Panc1 (cell line): ENCODE measurements around the gene LIMS3.
"Not testable (repeated sequence)": the region's sequence is repeated elsewhere in the genome, so short reads cannot be mapped to it uniquely, and the experiment has no call there.

ENCODE experiments used
- CTCF ChIP-seq: fragments of 450-650 bp; IDR thresholded peaks from 2 replicates; pipeline ENCODE4 v1.5.1; 2017; ENCODE audit warnings: mild to moderate bottlenecking
- POLR2AphosphoS5 ChIP-seq: IDR thresholded peaks from 2 replicates; pipeline ENCODE4 v1.6.1; 2012; ENCODE audit warnings: mild to moderate bottlenecking, low read depth, low read length, moderate library complexity
- REST ChIP-seq, 2 experiments: IDR thresholded peaks; 2 replicates each; pipeline ENCODE4 v1.6.1; 2011 to 2012; ENCODE audit warnings: low read depth in 2 of 2, control low read depth in 1 of 2, low read length in 1 of 2, mild to moderate bottlenecking in 1 of 2, moderate library complexity in 1 of 2; ENCODE audit not compliant: insufficient read depth in 1 of 2
- SIN3A ChIP-seq: IDR thresholded peaks from 2 replicates; pipeline ENCODE4 v1.6.1; 2012; ENCODE audit warnings: low read depth, mild to moderate bottlenecking, low read length, moderate library complexity, borderline replicate concordance; ENCODE audit not compliant: insufficient read depth
- TCF7L2 ChIP-seq: IDR thresholded peaks from 2 replicates; pipeline ENCODE4 v1.6.1; 2011; ENCODE audit warnings: mild to moderate bottlenecking, low read depth, low read length, inconsistent platforms

- TF ChIP-seq CTCF; SIN3A; POLR2AphosphoS5; REST (IDR thresholded peaks at IDR 0.05; ENCODE audit: insufficient read depth in 1 of 2, low read depth in 2 of 2, low read length in 1 of 2); TCF7L2: not testable (repeated sequence)
These were observed 15.4 kb downstream of the LIMS3 start for GRCh38 chr2:109913911-109914310.
